Omental fat pad (tissue), 4 donors: ENCODE data around the gene ABL2. TPM values are rescaled to one million over a fixed set of nuclear protein-coding genes. Genes with fewer than 3 reads are reported as not detected.

Source experiments
- ATAC-seq: fragments of 150-250 bp; one replicate; pipeline ENCODE4 v1.9.1; 2016; ENCODE audit warnings: mild to moderate bottlenecking, moderate library complexity; ENCODE audit not compliant: low FRiP score
- DNase-seq: peaks from one replicate; pipeline ENCODE4 v3.0.0-alpha.2; 2019; ENCODE audit warnings: low spot score
- CTCF ChIP-seq, 3 donors: fragments of 450-650 bp; IDR thresholded peaks; one replicate each; pipeline ENCODE4 v1.5.1; 2016 to 2017; ENCODE audit warnings: antibody characterized with exemption in 3 of 3, mild to moderate bottlenecking in 3 of 3, moderate library complexity in 2 of 3
- total RNA-seq, 4 donors: library from RNA; depleted of rRNA; stranded (reverse); fragments of >200 nt; gene quantifications; one replicate each; pipeline ENCODE4 v1.1.0, GENCODE V29; 2016

ABL2 gene
- total RNA-seq, 4 donors from 2014 or later = 19.1 to 128 (median 39.9) TPM

- TF ChIP-seq CTCF (IDR thresholded peaks at IDR 0.05) = no peak
- DNase-seq (no peak), ATAC-seq (no peak)
Measured at GRCh38 chr1:179156708-179157107, 72.8 kb downstream of the ABL2 start.

DNA sequence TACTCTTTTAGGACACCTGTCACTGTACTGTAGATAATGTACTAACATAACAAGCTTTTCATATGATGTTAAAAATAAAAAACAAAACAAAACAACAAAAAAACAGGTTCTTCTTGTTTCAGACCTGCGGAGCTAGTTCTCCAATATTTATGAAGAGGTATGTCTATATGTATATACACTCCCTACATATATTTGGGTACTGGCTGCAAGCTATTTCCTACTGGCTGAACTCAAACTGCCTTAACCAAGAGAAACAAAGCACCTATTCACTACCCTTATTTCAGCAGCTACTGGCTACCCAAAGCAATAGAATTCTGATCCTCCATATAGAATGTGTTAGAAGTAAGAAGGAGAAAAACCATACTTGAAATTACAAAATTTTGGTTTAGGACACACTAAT lies 73.5 kb downstream of the ABL2 start:
- no peak for TF ChIP-seq CTCF (IDR thresholded peaks at IDR 0.05)
- DNase-seq (no peak), ATAC-seq (no peak)

GRCh38 chr1:179155615-179156014 lies 73.9 kb downstream of the ABL2 start:
- no peak for DNase-seq
- TF ChIP-seq CTCF (IDR thresholded peaks at IDR 0.05) = no peak
- no peak for ATAC-seq

DNA sequence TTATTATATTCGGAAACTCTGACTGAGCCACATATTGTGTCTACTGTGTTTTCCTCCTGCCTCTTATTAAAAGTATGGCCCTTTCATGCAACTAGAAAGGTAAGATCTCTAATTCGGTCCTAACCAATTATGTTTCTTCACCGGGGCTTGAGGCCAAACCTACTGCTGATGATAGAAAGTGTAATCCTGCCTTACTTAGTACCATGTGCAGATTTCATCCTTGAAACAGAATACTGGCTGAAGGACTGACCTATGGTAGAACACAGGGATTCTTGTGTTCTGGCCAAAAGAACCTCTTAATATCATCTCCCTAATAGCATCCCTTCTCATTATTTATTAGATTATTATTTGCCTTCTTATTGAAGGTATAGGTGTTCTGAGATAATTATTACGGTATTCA lies 75.0 kb downstream of the ABL2 start:
- no peak for TF ChIP-seq CTCF (IDR thresholded peaks at IDR 0.05)
- ATAC-seq = no peak
- no peak for DNase-seq

DNA sequence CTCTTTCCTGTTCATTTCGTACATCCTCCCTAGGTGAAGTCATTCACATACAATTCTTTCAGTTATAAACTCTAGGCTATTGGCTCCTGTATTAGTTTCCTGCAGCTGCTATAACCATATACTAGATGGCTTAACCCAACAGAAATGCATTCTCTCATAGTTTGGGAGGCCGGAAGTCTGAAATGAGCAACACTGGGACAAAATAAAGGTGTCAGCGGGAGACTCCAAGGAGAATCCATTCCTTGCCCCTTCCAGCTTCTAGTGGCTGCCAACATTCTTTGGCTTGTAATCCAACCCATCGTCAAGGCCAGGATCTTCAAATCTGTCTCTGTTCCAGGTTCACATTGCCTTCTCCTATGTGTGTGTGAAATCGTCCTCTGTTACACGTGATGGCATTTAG lies 76.3 kb downstream of the ABL2 start:
- DNase-seq (no peak), ATAC-seq (no peak)
- no peak for TF ChIP-seq CTCF (IDR thresholded peaks at IDR 0.05)

DNA sequence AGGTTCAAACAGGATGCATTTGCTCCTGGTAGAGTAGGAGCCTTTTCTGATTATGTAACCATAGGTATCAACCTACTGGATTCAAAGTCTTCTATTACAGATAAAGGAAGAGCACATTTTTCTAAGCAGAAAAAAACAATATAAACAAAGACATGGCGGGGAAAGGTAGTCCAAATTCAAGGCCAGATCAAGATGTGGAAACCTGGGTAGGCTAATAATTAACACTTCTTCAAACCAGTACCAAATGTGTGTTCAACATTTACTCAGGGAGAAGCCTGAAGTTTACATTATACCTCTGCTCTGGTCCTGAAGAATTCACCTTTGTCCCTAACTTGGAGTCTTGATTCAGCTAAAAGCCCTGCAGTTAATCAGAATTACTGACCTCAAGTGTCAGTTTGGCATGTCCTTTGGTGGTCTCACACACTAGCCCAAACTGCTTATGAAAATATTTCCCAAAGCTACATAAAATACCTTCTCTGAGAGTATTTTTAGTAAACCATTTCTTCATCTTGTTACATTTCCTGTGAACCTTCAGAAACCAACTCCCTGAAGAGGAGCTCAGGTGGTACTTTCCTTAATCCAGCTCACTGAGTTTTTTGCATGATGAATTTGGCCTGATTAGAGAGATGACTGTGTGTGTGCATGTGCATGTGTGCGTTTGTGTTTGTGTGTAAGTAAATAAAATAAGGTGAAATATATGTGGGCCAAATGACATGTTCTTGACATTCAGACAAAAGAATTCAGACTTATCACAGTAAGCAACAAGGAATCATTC lies 77.4 kb downstream of the ABL2 start:
- TF ChIP-seq CTCF (IDR thresholded peaks at IDR 0.05) = no peak
- no peak for ATAC-seq
- DNase-seq = no peak

DNA sequence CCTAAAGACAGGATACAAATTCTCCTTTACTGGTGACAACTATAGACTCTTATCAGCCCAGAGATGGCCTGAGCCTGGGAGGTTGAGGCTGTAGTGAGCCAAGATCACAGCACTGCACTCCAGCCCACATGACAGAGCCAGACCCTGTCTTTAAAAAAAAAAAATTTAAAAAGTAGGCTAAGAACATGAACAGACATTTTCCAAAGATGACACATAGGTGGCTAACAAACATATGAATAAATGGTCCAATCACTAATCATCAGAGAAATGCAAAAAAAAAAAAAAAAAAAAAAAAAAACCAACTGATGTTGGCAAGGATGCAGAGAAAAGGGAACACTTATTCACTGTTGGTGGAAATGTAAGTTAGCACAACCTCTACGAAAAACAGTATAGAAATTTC lies 82.6 kb downstream of the ABL2 start:
- TF ChIP-seq CTCF (IDR thresholded peaks at IDR 0.05) = no peak
- ATAC-seq (no peak), DNase-seq (no peak)
